K562 (cell line): ENCODE measurements around the gene BCAS3. TPM values are rescaled to one million over a fixed set of nuclear protein-coding genes. Genes with fewer than 3 reads are reported as not detected.

Experiments used
- CTCFL ChIP-seq: IDR thresholded peaks from 2 replicates; pipeline ENCODE4 v1.6.1; 2011; ENCODE audit warnings: borderline replicate concordance, low read depth, mild to moderate bottlenecking, moderate library complexity, low read length; ENCODE audit not compliant: insufficient read depth, poor library complexity, severe bottlenecking
- DDX20 ChIP-seq: fragments of 450-650 bp; IDR thresholded peaks from 2 replicates; pipeline ENCODE4 v1.6.1; 2016; ENCODE audit warnings: missing genetic modification characterization, low read depth, mild to moderate bottlenecking, missing compliant biosample characterization, moderate library complexity
- GATAD2A ChIP-seq: fragments of 450-650 bp; IDR thresholded peaks from 2 replicates; pipeline ENCODE4 v1.6.1; 2017
- HBP1 ChIP-seq: fragments of 450-650 bp; formaldehyde crosslinking; IDR thresholded peaks from 2 replicates; pipeline ENCODE4 v1.4.0; 2022; ENCODE audit warnings: missing genetic modification characterization
- PATZ1 ChIP-seq: fragments of 250-450 bp; sonication (Bioruptor Pico); IDR thresholded peaks from 2 replicates; pipeline ENCODE4 v1.5.0; 2020; ENCODE audit warnings: mild to moderate bottlenecking, borderline replicate concordance
- RBBP5 ChIP-seq: fragments of 200-600 bp; sonication (generic); IDR thresholded peaks from 2 replicates; pipeline ENCODE4 v1.6.1; 2012; ENCODE audit warnings: borderline replicate concordance, mild to moderate bottlenecking, low read length, control low read depth, inconsistent platforms; ENCODE audit not compliant: insufficient read depth, poor library complexity, severe bottlenecking
- STAT5A ChIP-seq: IDR thresholded peaks from 2 replicates; pipeline ENCODE4 v1.6.1; 2012; ENCODE audit warnings: low read length, inconsistent platforms, borderline replicate concordance
- ZHX1 ChIP-seq: fragments of 150-350 bp; conservative IDR thresholded peaks from 2 replicates; pipeline ENCODE4 v1.6.1; 2014; ENCODE audit warnings: low read length
- ZNF12 ChIP-seq: sonication (generic); formaldehyde crosslinking; IDR thresholded peaks from 2 replicates; pipeline ENCODE4 v1.4.0; 2020; ENCODE audit warnings: mild to moderate bottlenecking, missing genetic modification reagents
- ZSCAN29 ChIP-seq: fragments of 450-650 bp; IDR thresholded peaks from 2 replicates; pipeline ENCODE4 v1.6.1; 2017
- polyA plus RNA-seq, 8 experiments: library from polyadenylated mRNA; depleted of rRNA in 4 of 8; stranded (reverse) in 5 of 8; unstranded in 3 of 8; fragments of >200 nt; fragmentation: Nextera tagmentation in 2 of 8; fragmentation: Illumina TruSeq in 1 of 8; extraction: Ambion mirVana in 2 of 8; extraction: Trizol in 1 of 8; gene quantifications; 2 replicates each; pipeline versions ENCODE4 v1.2.1 to v1.2.3, GENCODE V29; 2011 to 2014; ENCODE audit warnings: inconsistent platforms in 1 of 8, missing spikeins in 1 of 8
- total RNA-seq, 7 experiments: library from RNA; depleted of rRNA in 6 of 7; stranded (reverse); fragments of >200 nt in 6 of 7; fragmentation: Illumina TruSeq in 2 of 7; extraction: Trizol in 2 of 7; gene quantifications; 2 replicates each; pipeline versions ENCODE4 v1.2.1 to v1.2.3, GENCODE V29; 2011 to 2021; ENCODE audit warnings: low replicate concordance in 1 of 7

The BCAS3 gene
- total and polyA plus RNA-seq, 9 of the 15 experiments (the other 6 are each of a cell fraction or from before 2014, with no cell fraction given) = 1.9 to 5.5 (median 3.5) TPM

GRCh38 chr17:61178284-61178683 lies 500.6 kb downstream of the BCAS3 start (continued):
- TF ChIP-seq PATZ1 (CRISPR knock-in tag) (no peak), ZNF12 (CRISPR knock-in tag) (no peak), STAT5A (no peak), RBBP5 (no peak), CTCFL (no peak), ZSCAN29 (no peak), ZHX1 (no peak), DDX20 (tag) (no peak), HBP1 (no peak), GATAD2A (no peak)
